T-cell (primary cell): ENCODE data around the gene IQCE. TPM values are rescaled to one million over a fixed set of nuclear protein-coding genes. Genes with fewer than 3 reads are reported as not detected.

ENCODE experiments used
- ATAC-seq, 4 experiments: fragments of 200-7000 bp in 3 of 4; fragments of 150-1000 bp in 1 of 4; cut with Tn5 transposase; replicated peaks in 1 of 4; 1 replicate in 3 of 4; 2 replicates in 1 of 4; pipeline ENCODE4 v1.10.0; 2021; ENCODE audit warnings: moderate library complexity in 3 of 4, mild to moderate bottlenecking in 2 of 4, moderate number of reproducible peaks in 1 of 4
- CTCF ChIA-PET, 2 donors: fragments of 300-600 bp; sonication (Branson Sonifier 250); formaldehyde crosslinking; loops; one replicate each; lab custom pipeline; 2022; ENCODE audit warnings: antibody characterized with exemption in 2 of 2; lab: Charles Lee
- POLR2A ChIA-PET, 2 donors: fragments of 300-600 bp; sonication (Branson Sonifier 250); formaldehyde crosslinking; loops; one replicate each; lab custom pipeline; 2022; ENCODE audit warnings: antibody characterized with exemption in 2 of 2; lab: Charles Lee
- DNase-seq, 35 experiments: peaks; one replicate each; pipeline versions ENCODE4 v3.0.0 to v3.0.0-alpha.2; 2013 to 2023
- H3K27ac ChIP-seq: one replicate; pipeline ENCODE4 v1.5.1; 2013; ENCODE audit warnings: low read length
- H3K27me3 ChIP-seq, 2 experiments: replicated peaks in 1 of 2; 1 replicate in 1 of 2; 2 replicates in 1 of 2; pipeline versions ENCODE4 v1.6.1 to v1.7.0; 2013; ENCODE audit warnings: low read length in 1 of 2, mixed read lengths in 1 of 2; ENCODE audit not compliant: control insufficient read depth in 2 of 2, insufficient read depth in 2 of 2; ENCODE audit errors: extremely low read depth in 1 of 2
- H3K36me3 ChIP-seq, 2 donors: 1 replicate in 1 of 2; 2 replicates in 1 of 2; pipeline versions ENCODE4 v1.6.1 to v1.7.0; 2013; ENCODE audit warnings: low read length in 1 of 2; ENCODE audit not compliant: control insufficient read depth in 2 of 2, insufficient read depth in 1 of 2; ENCODE audit errors: extremely low read depth in 1 of 2
- H3K4me1 ChIP-seq, 2 experiments: 1 replicate in 1 of 2; 2 replicates in 1 of 2; pipeline versions ENCODE4 v1.6.1 to v1.7.0; 2013; ENCODE audit warnings: low read length in 2 of 2, mixed read lengths in 1 of 2; ENCODE audit not compliant: insufficient read depth in 2 of 2, control insufficient read depth in 1 of 2; ENCODE audit errors: extremely low read depth in 1 of 2
- H3K4me3 ChIP-seq, 2 donors: 1 replicate in 1 of 2; 2 replicates in 1 of 2; pipeline versions ENCODE4 v1.5.1 to v1.7.0; 2013; ENCODE audit warnings: mild to moderate bottlenecking in 2 of 2, low read length in 1 of 2, moderate library complexity in 1 of 2; ENCODE audit not compliant: control insufficient read depth in 1 of 2; ENCODE audit errors: extremely low read depth in 1 of 2
- H3K9me3 ChIP-seq: 2 replicates; pipeline ENCODE4 v1.7.0; 2013
- H3K27ac Mint-ChIP-seq, 2 donors: one replicate each; pipeline ENCODE4 v1.8.0; 2020 to 2021; ENCODE audit warnings: mild to moderate bottlenecking in 2 of 2, mixed read lengths in 2 of 2
- H3K27me3 Mint-ChIP-seq, 2 donors: one replicate each; pipeline ENCODE4 v1.8.0; 2021 to 2022; ENCODE audit warnings: mixed read lengths in 2 of 2
- H3K36me3 Mint-ChIP-seq: one replicate; pipeline ENCODE4 v1.8.0; 2021; ENCODE audit warnings: mixed read lengths
- H3K4me1 Mint-ChIP-seq, 3 donors: one replicate each; pipeline ENCODE4 v1.8.0; 2020 to 2022; ENCODE audit warnings: mixed read lengths in 3 of 3, mild to moderate bottlenecking in 1 of 3
- H3K4me3 Mint-ChIP-seq, 3 donors: one replicate each; pipeline ENCODE4 v1.8.0; 2020 to 2022; ENCODE audit warnings: mild to moderate bottlenecking in 3 of 3, mixed read lengths in 3 of 3, moderate library complexity in 3 of 3
- H3K9me3 Mint-ChIP-seq, 3 donors: one replicate each; pipeline ENCODE4 v1.8.0; 2020 to 2022; ENCODE audit warnings: mixed read lengths in 3 of 3
- WGBS: methylation state at CpG from one replicate; pipeline ENCODE4 v1.1.5; 2013; ENCODE audit warnings: missing lambda C conversion rate; ENCODE audit not compliant: insufficient coverage; 5-methylcytosine and 5-hydroxymethylcytosine counted together
- total RNA-seq, 35 experiments: library from RNA in 6 of 35; stranded (reverse) in 6 of 35; fragments of 120-200 nt in 1 of 35; gene quantifications; one replicate each; pipeline versions ENCODE4 v1.2.1 to v1.2.4 and lab custom pipeline; 2013 to 2026

IQCE gene
- total RNA-seq, 5 donors from 2014 or later (not counting 1 experiment from before 2014, with no cell fraction given) = 4.5 to 11.7 (median 8.0) TPM

GRCh38 chr7:2637066-2637471 is 78.3 kb downstream of the IQCE start:
- Mint-ChIP-seq H3K4me1 (peaks cover 12 to 16% (median 14%) of the 10 kb centered on the region in 3 donors), H3K4me3 (no peak overlapping the region), H3K9me3 (no peaks in the 10 kb centered on the region), H3K36me3 (no peaks in the 10 kb centered on the region), H3K27me3 (no peaks in the 10 kb centered on the region), H3K27ac (no peak overlapping the region)
- POLR2A ChIA-PET = no interaction called here
- WGBS = 94% methylated on average over 12 of the region's 17 CpGs
- no peak for DNase-seq
- peaks cover 0 to 3% of the 10 kb centered on the region in 2 experiments for H3K27me3 ChIP-seq
- no peak overlapping the region for H3K27ac ChIP-seq
- CTCF ChIA-PET = no interaction called here
- H3K36me3 ChIP-seq = peaks cover 0 to 15% of the 10 kb centered on the region in 2 donors
- H3K9me3 ChIP-seq = no peaks in the 10 kb centered on the region
- no peak for ATAC-seq
- H3K4me3 ChIP-seq = no peak overlapping the region
- H3K4me1 ChIP-seq = peaks cover 4 to 23% of the 10 kb centered on the region in 2 experiments

- ChIA-PET CTCF (interaction anchor here in 1 of 2 donors (0.6 kb wide), 1 partner anchor 258 kb away, joined by 4 read pairs; no protein-coding TSS in a partner anchor), POLR2A (no interaction called here)
- Histone ChIP-seq H3K27me3 (peaks cover 0 to 3% of the 10 kb centered on the region in 2 experiments), H3K4me1 (peaks cover 2 to 17% of the 10 kb centered on the region in 2 experiments), H3K36me3 (peaks cover 0 to 15% of the 10 kb centered on the region in 2 donors), H3K9me3 (no peaks in the 10 kb centered on the region), H3K4me3 (no peak overlapping the region), H3K27ac (no peak overlapping the region)
- DNase-seq = peak in 1 of 35 experiments; percentile 43
- H3K9me3 Mint-ChIP-seq = no peaks in the 10 kb centered on the region
- no peak overlapping the region for H3K27ac Mint-ChIP-seq
- WGBS = 80% methylated on average over 19 of the region's 23 CpGs
- no peak for ATAC-seq
- H3K36me3 Mint-ChIP-seq = no peaks in the 10 kb centered on the region
- no peaks in the 10 kb centered on the region for H3K27me3 Mint-ChIP-seq
- no peak overlapping the region for H3K4me3 Mint-ChIP-seq
- peaks cover 12 to 16% (median 14%) of the 10 kb centered on the region in 3 donors for H3K4me1 Mint-ChIP-seq
Measured at GRCh38 chr7:2637505-2638223, 78.9 kb downstream of the IQCE start.

GRCh38 chr7:2638224-2638991 is 79.6 kb downstream of the IQCE start:
- no peaks in the 10 kb centered on the region for H3K9me3 ChIP-seq
- peaks cover 0 to under 1% of the 10 kb centered on the region in 2 experiments for H3K27me3 ChIP-seq
- H3K36me3 ChIP-seq = peaks cover 0 to 15% of the 10 kb centered on the region in 2 donors
- Mint-ChIP-seq H3K9me3 (no peaks in the 10 kb centered on the region), H3K4me3 (no peak overlapping the region), H3K36me3 (no peaks in the 10 kb centered on the region), H3K27ac (no peak overlapping the region), H3K4me1 (peaks cover 8 to 13% (median 11%) of the 10 kb centered on the region in 3 donors), H3K27me3 (no peaks in the 10 kb centered on the region)
- H3K4me1 ChIP-seq = peaks cover 2 to 9% of the 10 kb centered on the region in 2 experiments
- 94% methylated on average over 28 of the region's 34 CpGs for WGBS
- ChIA-PET POLR2A (no interaction called here), CTCF (interaction anchor here in 1 of 2 donors (0.6 kb wide), 1 partner anchor 259 kb away, joined by 4 read pairs; no protein-coding TSS in a partner anchor)
- ATAC-seq (no peak), DNase-seq (no peak)
- no peak overlapping the region for H3K27ac ChIP-seq
- no peak overlapping the region for H3K4me3 ChIP-seq

- H3K27ac ChIP-seq = no peak overlapping the region
- no peaks in the 10 kb centered on the region for H3K9me3 Mint-ChIP-seq
- no peaks in the 10 kb centered on the region for H3K27me3 Mint-ChIP-seq
- DNase-seq (no peak), ATAC-seq (no peak)
- H3K4me3 Mint-ChIP-seq = no peak overlapping the region
- peaks cover 0 to 17% (median 11%) of the 10 kb centered on the region in 3 donors for H3K4me1 Mint-ChIP-seq
- H3K27ac Mint-ChIP-seq = no peak overlapping the region
- ChIA-PET POLR2A (no interaction called here), CTCF (no interaction called here)
- WGBS = 88% methylated on average over 19 of the region's 24 CpGs
- peaks cover 0 to 13% of the 10 kb centered on the region in 2 donors for H3K36me3 ChIP-seq
- H3K27me3 ChIP-seq = no peaks in the 10 kb centered on the region
- H3K9me3 ChIP-seq = no peaks in the 10 kb centered on the region
- no peak overlapping the region for H3K4me3 ChIP-seq
- no peaks in the 10 kb centered on the region for H3K36me3 Mint-ChIP-seq
- H3K4me1 ChIP-seq = peaks cover 0 to 8% of the 10 kb centered on the region in 2 experiments
Measured at GRCh38 chr7:2639181-2639681, 80.5 kb downstream of the IQCE start.

- peaks cover 0 to 13% of the 10 kb centered on the region in 2 donors for H3K36me3 ChIP-seq
- no peaks in the 10 kb centered on the region for H3K27me3 ChIP-seq
- H3K9me3 ChIP-seq = no peaks in the 10 kb centered on the region
- Mint-ChIP-seq H3K36me3 (no peaks in the 10 kb centered on the region), H3K27me3 (no peaks in the 10 kb centered on the region), H3K4me1 (peaks cover 6 to 23% (median 18%) of the 10 kb centered on the region in 3 donors), H3K27ac (no peak overlapping the region), H3K9me3 (no peaks in the 10 kb centered on the region), H3K4me3 (no peak overlapping the region)
- peaks cover 0 to 14% of the 10 kb centered on the region in 2 experiments for H3K4me1 ChIP-seq
- CTCF ChIA-PET = no interaction called here
- no peak for ATAC-seq
- H3K27ac ChIP-seq = no peak overlapping the region
- POLR2A ChIA-PET = no interaction called here
- H3K4me3 ChIP-seq = no peak overlapping the region
- 94% methylated on average over 26 of the region's 37 CpGs for WGBS
- no peak for DNase-seq
Measured at GRCh38 chr7:2639695-2640481, 81.1 kb downstream of the IQCE start.

- 96% methylated on average over 10 of the region's 12 CpGs for WGBS
Measured at GRCh38 chr7:2640482-2640830, 81.7 kb downstream of the IQCE start.

More at GRCh38 chr7:2640482-2640830, 81.7 kb downstream of the IQCE start:
- Mint-ChIP-seq H3K27ac (no peak overlapping the region), H3K4me1 (peaks cover 12 to 29% (median 22%) of the 10 kb centered on the region in 3 donors), H3K9me3 (no peaks in the 10 kb centered on the region), H3K4me3 (no peak overlapping the region), H3K36me3 (no peaks in the 10 kb centered on the region), H3K27me3 (no peaks in the 10 kb centered on the region)
- no peak for ATAC-seq
- H3K4me3 ChIP-seq = no peak overlapping the region
- DNase-seq = no peak
- H3K36me3 ChIP-seq = peaks cover 0 to 13% of the 10 kb centered on the region in 2 donors
- ChIA-PET CTCF (no interaction called here), POLR2A (no interaction called here)
- no peaks in the 10 kb centered on the region for H3K27me3 ChIP-seq
- H3K27ac ChIP-seq = no peak overlapping the region
- H3K4me1 ChIP-seq = peaks cover 2 to 19% of the 10 kb centered on the region in 2 experiments
- H3K9me3 ChIP-seq = no peaks in the 10 kb centered on the region
